Stomach (tissue), 4 donors: Measurements from ENCODE around the gene SORCS1.

Source experiments
- POLR2A ChIP-seq, 4 donors: fragments of 450-650 bp; IDR thresholded peaks; one replicate each; pipeline ENCODE4 v1.6.1; 2016; ENCODE audit warnings: antibody characterized with exemption in 4 of 4, control low read depth in 2 of 4, mild to moderate bottlenecking in 1 of 4, moderate library complexity in 1 of 4
- POLR2AphosphoS5 ChIP-seq, 3 donors: sonication (generic); formaldehyde crosslinking; IDR thresholded peaks; one replicate each; pipeline ENCODE4 v1.6.1; 2016; ENCODE audit warnings: antibody characterized with exemption in 3 of 3
- TF ChIP-seq, protein P1 (sequence below), 7 experiments: fragments of 450-650 bp in 4 of 7; fragments of 200-600 bp in 3 of 7; sonication (generic) in 3 of 7; IDR thresholded peaks; one replicate each; pipeline ENCODE4 v1.5.1; 2016 to 2019; ENCODE audit warnings: antibody characterized with exemption in 7 of 7, control low read depth in 2 of 7, mild to moderate bottlenecking in 1 of 7

DNA sequence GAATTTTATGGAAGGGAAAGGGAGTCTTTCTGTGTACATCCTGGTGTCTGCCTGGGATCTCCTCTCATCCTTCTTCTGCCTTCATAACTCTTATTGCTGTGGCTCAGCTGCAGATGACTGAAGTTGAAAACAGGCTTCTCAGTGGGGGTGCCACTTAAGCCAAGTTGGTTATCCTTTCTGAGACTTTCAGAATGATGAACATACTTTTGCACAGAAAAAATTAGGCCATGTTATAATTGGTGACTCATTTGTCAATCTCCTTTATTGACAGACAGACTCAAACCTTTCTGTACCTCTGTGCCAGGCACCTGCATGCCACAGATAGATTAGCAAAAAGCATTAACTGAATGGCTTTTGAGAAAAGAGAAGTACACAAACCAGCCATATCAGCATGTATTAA lies 430.3 kb downstream of the SORCS1 start:
- TF ChIP-seq, protein P1, sequence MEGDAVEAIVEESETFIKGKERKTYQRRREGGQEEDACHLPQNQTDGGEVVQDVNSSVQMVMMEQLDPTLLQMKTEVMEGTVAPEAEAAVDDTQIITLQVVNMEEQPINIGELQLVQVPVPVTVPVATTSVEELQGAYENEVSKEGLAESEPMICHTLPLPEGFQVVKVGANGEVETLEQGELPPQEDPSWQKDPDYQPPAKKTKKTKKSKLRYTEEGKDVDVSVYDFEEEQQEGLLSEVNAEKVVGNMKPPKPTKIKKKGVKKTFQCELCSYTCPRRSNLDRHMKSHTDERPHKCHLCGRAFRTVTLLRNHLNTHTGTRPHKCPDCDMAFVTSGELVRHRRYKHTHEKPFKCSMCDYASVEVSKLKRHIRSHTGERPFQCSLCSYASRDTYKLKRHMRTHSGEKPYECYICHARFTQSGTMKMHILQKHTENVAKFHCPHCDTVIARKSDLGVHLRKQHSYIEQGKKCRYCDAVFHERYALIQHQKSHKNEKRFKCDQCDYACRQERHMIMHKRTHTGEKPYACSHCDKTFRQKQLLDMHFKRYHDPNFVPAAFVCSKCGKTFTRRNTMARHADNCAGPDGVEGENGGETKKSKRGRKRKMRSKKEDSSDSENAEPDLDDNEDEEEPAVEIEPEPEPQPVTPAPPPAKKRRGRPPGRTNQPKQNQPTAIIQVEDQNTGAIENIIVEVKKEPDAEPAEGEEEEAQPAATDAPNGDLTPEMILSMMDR (IDR thresholded peaks at IDR 0.05), result no peak
- TF ChIP-seq POLR2AphosphoS5 (IDR thresholded peaks at IDR 0.05) (no peak), POLR2A (IDR thresholded peaks at IDR 0.05) (no peak)
